ENCODE results near the gene RXFP2. TPM values are rescaled to one million over a fixed set of nuclear protein-coding genes. Genes with fewer than 3 reads are reported as not detected.

The RXFP2 gene
- total and polyA plus RNA-seq, 2 of the 8 experiments (the other 6 are each of a cell fraction or from before 2014, with no cell fraction given) = not detected

- H3K9me3 ChIP-seq (ENCODE audit: insufficient read depth in 2 of 2, low read depth in 1 of 2, low read length in 1 of 2) = no peaks in the 10 kb centered on the region
- H3K23ac ChIP-seq (ENCODE audit: insufficient read length) = no peak overlapping the region
- H3K23me2 ChIP-seq (ENCODE audit: low read depth, low read length) = no peaks in the 10 kb centered on the region
- H2BK20ac ChIP-seq (ENCODE audit: low read length) = no peak overlapping the region
- H2BK120ac ChIP-seq (replicated peaks; ENCODE audit: low read depth, low read length) = no peak overlapping the region
- no peak overlapping the region for H3K4ac ChIP-seq (replicated peaks; ENCODE audit: insufficient read length, low read depth, low read length)
- H4K20me1 ChIP-seq (replicated peaks in 1 of 2; ENCODE audit: control insufficient read depth in 1 of 2, insufficient read depth in 2 of 2, low read length in 2 of 2) = no peaks in the 10 kb centered on the region
- H2AFZ ChIP-seq (ENCODE audit: low read length) = no peak overlapping the region
- DNase-seq (ENCODE audit: low read depth in 1 of 2, low spot score in 2 of 2) (no peak), FAIRE-seq (no peak)
- H3K79me1 ChIP-seq (ENCODE audit: low read depth, low read length) = no peaks in the 10 kb centered on the region
- no peak overlapping the region for H3K9ac ChIP-seq (replicated peaks in 1 of 4; ENCODE audit: extremely low read depth in 1 of 4, low read depth in 3 of 4, low read length in 3 of 4)
- H4K5ac ChIP-seq (ENCODE audit: insufficient read length, low read depth, low read length) = no peak overlapping the region
- H3K18ac ChIP-seq (ENCODE audit: extremely low read depth, low read length) = no peak overlapping the region
- TF ChIP-seq POLR2A (IDR thresholded peaks at IDR 0.05; ENCODE audit: control extremely low read depth in 1 of 2, low read depth in 2 of 2, low read length in 2 of 2) (no peak), KDM5A (IDR thresholded peaks at IDR 0.05; ENCODE audit: low read length) (no peak), ATF3 (IDR thresholded peaks at IDR 0.05; ENCODE audit: insufficient read depth, low read depth, low read length) (no peak)
- H4K91ac ChIP-seq (replicated peaks; ENCODE audit: insufficient read length, low read length) = no peak overlapping the region
- no peaks in the 10 kb centered on the region for H3K79me2 ChIP-seq (ENCODE audit: control insufficient read depth in 1 of 2, insufficient read depth in 2 of 2, low read length in 2 of 2)
- no peaks in the 10 kb centered on the region for H3K36me3 ChIP-seq (ENCODE audit: control insufficient read depth in 2 of 4, insufficient read depth in 4 of 4, low read length in 3 of 4)
- H3K4me1 ChIP-seq (replicated peaks in 1 of 4; ENCODE audit: control insufficient read depth in 3 of 4, insufficient read depth in 4 of 4, low read length in 3 of 4) = no peaks in the 10 kb centered on the region
- no peak overlapping the region for H3K14ac ChIP-seq (ENCODE audit: insufficient read length)
- H2AK5ac ChIP-seq (ENCODE audit: low read depth, low read length) = no peak overlapping the region
- no peaks in the 10 kb centered on the region for H3K27me3 ChIP-seq (replicated peaks in 1 of 4; ENCODE audit: control insufficient read depth in 3 of 4, extremely low read depth in 1 of 4, insufficient read depth in 3 of 4, low read length in 3 of 4)
- no peak overlapping the region for H3K4me3 ChIP-seq (ENCODE audit: extremely low read depth in 1 of 4, insufficient read depth in 2 of 4, low read depth in 3 of 4, low read length in 4 of 4)
- no peak overlapping the region for H2BK15ac ChIP-seq (ENCODE audit: low read length)
- H2BK5ac ChIP-seq (ENCODE audit: low read depth, low read length) = no peak overlapping the region
- CTCF ChIA-PET (ENCODE audit: partially characterized antibody) = interaction anchor here (0.9 to 1.4 kb wide), 2 partner anchors 14 to 342 kb away, joined by 3 read pairs; no protein-coding TSS in a partner anchor
- no peak overlapping the region for H3K27ac ChIP-seq (ENCODE audit: low read depth, low read length)
- H2BK12ac ChIP-seq (ENCODE audit: low read depth, low read length) = no peak overlapping the region
- WGBS, 2 experiments (ENCODE audit: extremely low coverage in 1 of 2, insufficient coverage in 1 of 2, insufficient read length in 1 of 2, insufficient replicate concordance in 2 of 2, low coverage in 1 of 2, low lambda C conversion rate in 2 of 2, missing lambda C conversion rate in 1 of 2) = 88% methylated on average over 4 of the region's 4 CpGs; no CpG with 5 or more reads in 1 of the 2 experiments
- H4K8ac ChIP-seq (ENCODE audit: extremely low read depth, insufficient read depth, low read length) = no peak overlapping the region
- POLR2A ChIA-PET (ENCODE audit: partially characterized antibody) = no interaction called here
- H3K4me2 ChIP-seq (ENCODE audit: insufficient read depth in 1 of 2, low read depth in 2 of 2, low read length in 2 of 2) = no peak overlapping the region
- H3K56ac ChIP-seq (replicated peaks; ENCODE audit: insufficient read length, low read depth, low read length) = no peak overlapping the region
These were observed 32.9 kb downstream of the RXFP2 start for GRCh38 chr13:31772231-31772630.
